Activated naive CD4-positive, alpha-beta T cell treated with anti-CD3 and anti-CD28 coated beads, Interleukin-2, amount 10 ng/mL, durations not matched to agents 7 days and 5 days (primary cell): Measurements from ENCODE around the gene BCAR1.

Experiments used
- CTCF ChIA-PET: fragments of 350-600 bp; sonication (Branson Sonifier 250); formaldehyde crosslinking; loops from one replicate; lab custom pipeline; 2021; ENCODE audit warnings: antibody characterized with exemption; lab: Charles Lee
- DNase-seq: peaks from one replicate; pipeline ENCODE4 v3.0.0-alpha.2; 2020
- H3K27ac Mint-ChIP-seq: one replicate; pipeline ENCODE4 v1.8.0; 2021; ENCODE audit warnings: mild to moderate bottlenecking, moderate library complexity, mixed read lengths
- H3K27me3 Mint-ChIP-seq: one replicate; pipeline ENCODE4 v1.8.0; 2021; ENCODE audit warnings: mild to moderate bottlenecking, mixed read lengths
- H3K36me3 Mint-ChIP-seq: one replicate; pipeline ENCODE4 v1.8.0; 2021; ENCODE audit warnings: mixed read lengths
- H3K4me1 Mint-ChIP-seq: one replicate; pipeline ENCODE4 v1.8.0; 2021; ENCODE audit warnings: mixed read lengths
- H3K4me3 Mint-ChIP-seq: one replicate; pipeline ENCODE4 v1.8.0; 2021; ENCODE audit warnings: mild to moderate bottlenecking, moderate library complexity, mixed read lengths
- H3K9me3 Mint-ChIP-seq: one replicate; pipeline ENCODE4 v1.8.0; 2021; ENCODE audit warnings: mixed read lengths

The BCAR1 gene

DNA sequence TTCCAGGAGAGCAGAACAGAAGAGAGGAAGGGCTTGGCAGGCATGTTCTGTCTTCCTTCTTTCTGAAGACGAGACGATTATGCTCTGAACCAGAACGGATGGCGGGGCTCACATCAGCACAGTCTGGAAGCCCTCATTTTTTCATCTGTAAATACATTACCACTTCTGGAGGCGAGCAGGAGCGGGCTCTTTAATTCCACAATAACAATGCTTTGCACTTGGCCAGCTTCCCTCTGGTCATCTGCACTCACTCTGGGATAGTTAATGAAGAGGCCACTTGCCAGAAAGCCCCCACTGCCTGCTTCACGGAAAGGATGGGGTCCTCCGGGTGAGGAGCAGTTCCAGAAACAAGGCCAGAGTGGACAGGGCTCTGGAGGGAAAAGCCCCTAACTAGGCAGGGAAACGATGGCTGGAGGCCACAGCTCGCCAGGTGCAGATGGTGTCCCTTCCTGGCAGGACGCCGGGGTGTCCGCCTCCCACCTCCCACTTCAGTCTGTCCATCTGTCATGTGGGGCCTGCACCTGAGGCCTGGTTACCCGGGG is 13.1 kb upstream of the BCAR1 start:
- CTCF ChIA-PET, result no interaction called here
- Mint-ChIP-seq H3K36me3 (no peaks in the 10 kb centered on the region), H3K27ac (no peak overlapping the region), H3K9me3 (no peaks in the 10 kb centered on the region), H3K4me3 (no peak overlapping the region), H3K4me1 (peaks cover 2% of the 10 kb centered on the region), H3K27me3 (peaks cover 94% of the 10 kb centered on the region)
- DNase-seq, result no peak

DNA sequence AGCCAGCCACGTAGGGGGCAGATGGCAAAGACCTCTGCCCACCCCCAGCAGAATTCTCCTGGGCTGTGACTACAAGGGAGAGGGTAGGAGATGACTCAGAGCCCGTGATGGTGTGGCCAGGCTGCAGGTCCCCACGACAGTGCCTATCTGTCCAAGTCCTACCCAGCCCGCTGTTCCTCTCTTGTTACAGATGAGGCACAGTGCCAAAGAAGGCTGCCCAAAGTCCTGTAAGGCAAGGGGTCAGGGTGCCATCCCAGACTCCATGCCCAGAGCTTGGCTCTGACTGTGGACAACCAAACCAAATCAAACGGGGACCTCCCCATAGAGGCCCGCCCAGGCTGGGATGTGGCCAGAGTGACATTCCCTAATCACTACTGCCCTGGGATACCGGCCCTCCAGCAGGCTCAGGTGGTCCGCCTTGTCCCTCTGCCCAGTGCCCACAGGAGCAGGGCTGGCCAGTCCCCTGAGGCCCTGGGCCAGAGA is 12.6 kb upstream of the BCAR1 start:
- peaks cover 2% of the 10 kb centered on the region for H3K4me1 Mint-ChIP-seq
- no peaks in the 10 kb centered on the region for H3K9me3 Mint-ChIP-seq
- H3K36me3 Mint-ChIP-seq, result no peaks in the 10 kb centered on the region
- DNase-seq, result no peak
- no peak overlapping the region for H3K4me3 Mint-ChIP-seq
- CTCF ChIA-PET, result no interaction called here
- H3K27me3 Mint-ChIP-seq, result peaks cover 91% of the 10 kb centered on the region
- H3K27ac Mint-ChIP-seq, result no peak overlapping the region

DNA sequence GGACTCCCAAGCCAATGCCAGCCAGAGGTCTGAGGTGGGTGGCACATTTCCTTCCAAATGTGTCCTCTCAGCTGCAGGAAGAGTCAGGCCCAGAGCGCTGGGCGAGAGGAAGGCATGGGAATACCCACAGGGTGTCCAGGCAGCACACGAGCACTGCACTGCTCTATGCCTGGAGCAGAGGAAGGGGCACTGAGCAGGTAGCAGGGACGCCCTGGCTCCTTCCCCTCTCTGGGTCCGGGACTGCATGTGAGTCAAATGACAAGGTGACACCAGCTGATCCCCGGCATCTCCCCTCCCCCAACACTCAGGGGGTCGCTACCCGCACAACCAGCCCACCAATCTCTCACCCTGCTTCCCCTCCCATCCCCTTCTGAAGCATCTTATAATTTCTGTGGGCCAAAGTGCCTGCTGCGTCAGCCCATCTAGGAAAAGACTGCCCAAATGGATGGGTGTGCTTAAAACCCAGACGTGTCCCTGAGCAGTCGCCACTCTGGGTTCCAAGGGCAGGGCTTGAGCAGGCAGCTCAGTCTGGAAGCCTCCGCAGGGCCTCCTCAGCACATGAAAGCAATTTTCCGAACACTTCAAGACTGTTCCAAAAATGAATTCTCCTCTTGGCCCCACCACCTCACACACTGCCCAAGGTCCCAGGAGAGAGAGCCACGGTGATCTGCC is 12.0 kb upstream of the BCAR1 start:
- Mint-ChIP-seq H3K27me3 (peaks cover 91% of the 10 kb centered on the region), H3K36me3 (no peaks in the 10 kb centered on the region), H3K27ac (no peak overlapping the region), H3K9me3 (no peaks in the 10 kb centered on the region), H3K4me1 (peaks cover 2% of the 10 kb centered on the region), H3K4me3 (no peak overlapping the region)
- DNase-seq, result no peak
- CTCF ChIA-PET, result no interaction called here

DNA sequence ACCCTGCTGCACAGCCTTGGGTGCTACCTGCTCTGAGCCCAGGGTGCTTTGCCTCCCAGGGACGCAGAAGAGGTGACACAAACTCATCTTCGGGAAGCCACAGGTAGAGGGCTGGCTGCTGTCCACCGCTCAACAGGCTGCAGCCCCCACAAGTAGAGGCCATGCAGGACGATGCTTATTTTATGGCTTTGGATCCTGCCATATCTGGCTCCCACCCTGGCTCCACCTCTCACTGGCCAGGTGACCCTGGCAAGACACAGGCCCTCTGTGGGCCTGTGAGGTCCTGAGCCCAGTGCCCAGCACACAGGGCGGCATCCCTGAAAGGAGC is 11.3 kb upstream of the BCAR1 start:
- H3K27me3 Mint-ChIP-seq, result peaks cover 91% of the 10 kb centered on the region
- no peaks in the 10 kb centered on the region for H3K36me3 Mint-ChIP-seq
- no peak overlapping the region for H3K27ac Mint-ChIP-seq
- CTCF ChIA-PET, result no interaction called here
- no peaks in the 10 kb centered on the region for H3K9me3 Mint-ChIP-seq
- no peak for DNase-seq
- H3K4me1 Mint-ChIP-seq, result peaks cover 2% of the 10 kb centered on the region
- H3K4me3 Mint-ChIP-seq, result no peak overlapping the region

DNA sequence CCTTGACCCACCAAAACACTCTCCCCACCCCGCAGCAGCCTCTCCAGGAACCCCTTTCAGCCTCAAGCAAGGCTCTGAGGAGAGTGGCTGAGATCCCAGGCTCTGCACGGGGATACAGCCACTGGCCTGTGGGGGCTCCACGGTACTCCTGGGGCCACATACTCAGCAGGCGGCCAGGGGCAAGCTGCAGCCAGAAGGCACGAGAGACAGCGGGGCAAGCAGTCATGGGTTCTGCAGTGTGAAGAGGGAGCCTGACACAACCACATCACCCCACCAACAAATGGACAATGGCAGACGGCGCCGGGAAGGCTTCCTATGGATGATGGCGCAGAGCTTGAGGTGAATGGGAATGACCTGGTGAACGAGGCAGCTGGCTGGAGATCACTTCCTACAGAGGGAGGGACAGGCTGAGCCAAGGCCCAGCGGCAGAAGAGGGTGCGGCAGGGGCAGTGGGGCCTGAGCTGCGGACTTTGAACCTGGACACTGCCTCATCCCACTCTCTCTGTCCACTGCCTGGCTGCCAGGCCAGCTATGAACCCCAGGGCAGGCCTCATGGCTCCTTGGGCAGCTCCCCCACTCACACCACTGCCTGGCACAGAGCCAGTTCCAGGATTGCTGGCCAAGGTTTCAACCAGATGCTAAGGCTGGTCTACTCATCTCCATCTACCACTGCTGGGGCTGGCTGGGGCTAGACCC is 10.8 kb upstream of the BCAR1 start:
- Mint-ChIP-seq H3K4me1 (peaks cover 2% of the 10 kb centered on the region), H3K9me3 (no peaks in the 10 kb centered on the region), H3K36me3 (no peaks in the 10 kb centered on the region), H3K4me3 (no peak overlapping the region), H3K27ac (no peak overlapping the region), H3K27me3 (peaks cover 91% of the 10 kb centered on the region)
- CTCF ChIA-PET, result interaction anchor here (1.0 kb wide), 1 partner anchor 28 kb away, joined by 3 read pairs; no protein-coding TSS in a partner anchor
- no peak for DNase-seq

DNA sequence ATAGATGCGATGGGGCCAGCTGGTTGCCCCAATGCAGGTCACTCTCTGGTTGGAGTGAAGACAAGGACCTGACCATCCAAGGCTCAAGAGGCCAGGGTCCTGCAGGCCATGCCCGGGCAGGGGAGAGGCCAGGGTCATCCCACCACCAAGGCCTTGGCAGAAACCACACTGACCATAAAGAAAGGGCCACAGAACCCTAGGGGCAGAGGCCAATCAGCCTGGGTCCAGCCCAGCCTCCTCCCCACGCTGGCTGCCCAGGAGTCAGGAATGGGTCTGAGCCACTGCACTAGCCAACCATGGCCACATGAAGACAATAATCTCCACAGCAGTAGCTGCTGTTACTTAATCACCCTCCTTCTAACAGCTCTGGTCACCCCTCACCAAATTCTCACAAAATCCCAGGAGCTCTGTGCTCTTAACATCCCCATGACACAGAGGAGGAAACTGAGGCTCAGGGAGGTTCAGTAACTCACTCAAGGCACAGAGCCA is 10.2 kb upstream of the BCAR1 start:
- no peaks in the 10 kb centered on the region for H3K36me3 Mint-ChIP-seq
- H3K27me3 Mint-ChIP-seq, result peaks cover 91% of the 10 kb centered on the region
- H3K4me1 Mint-ChIP-seq, result peaks cover 2% of the 10 kb centered on the region
- CTCF ChIA-PET, result interaction anchor here (1.0 kb wide), 1 partner anchor 28 kb away, joined by 3 read pairs; no protein-coding TSS in a partner anchor
- no peak for DNase-seq
- no peaks in the 10 kb centered on the region for H3K9me3 Mint-ChIP-seq
- no peak overlapping the region for H3K4me3 Mint-ChIP-seq
- no peak overlapping the region for H3K27ac Mint-ChIP-seq

DNA sequence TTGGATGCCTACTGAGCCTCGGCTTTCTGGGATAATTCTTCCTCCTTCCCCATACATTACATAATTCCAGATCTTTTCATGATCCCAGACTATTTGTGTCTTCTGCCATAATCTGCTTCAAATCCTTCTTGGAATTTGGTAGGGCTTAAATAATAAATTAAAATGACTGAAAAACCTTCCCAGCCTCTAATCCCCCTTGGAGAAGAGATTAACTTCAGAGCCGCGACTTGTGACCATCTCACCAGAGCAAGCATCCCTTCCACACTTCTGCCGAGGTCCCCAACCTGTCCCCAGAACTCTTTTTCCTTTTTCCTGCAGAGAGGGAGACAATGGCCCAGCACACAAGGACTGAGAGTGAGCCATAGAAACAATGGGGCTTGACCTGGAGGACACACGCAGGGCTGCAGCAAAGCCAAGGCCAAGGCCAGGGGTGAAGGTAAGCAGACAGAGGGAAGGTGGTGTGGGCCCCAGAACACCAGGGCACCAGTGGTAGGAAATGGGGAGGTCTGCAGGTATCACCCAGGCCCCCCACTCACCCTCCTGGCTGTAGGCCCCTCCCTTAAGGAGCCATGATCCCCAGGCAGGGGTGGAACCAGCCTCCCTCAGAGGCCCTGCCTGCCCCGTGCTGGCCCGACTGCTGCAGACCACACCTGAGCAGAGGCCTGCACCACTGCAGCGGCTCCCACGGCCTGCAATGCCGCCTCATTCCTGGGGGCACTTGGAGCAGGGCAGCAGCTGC is 9.6 kb upstream of the BCAR1 start:
- Mint-ChIP-seq H3K9me3 (no peaks in the 10 kb centered on the region), H3K4me3 (no peak overlapping the region), H3K4me1 (no peaks in the 10 kb centered on the region), H3K27me3 (peaks cover 91% of the 10 kb centered on the region), H3K36me3 (no peaks in the 10 kb centered on the region), H3K27ac (no peak overlapping the region)
- DNase-seq, result no peak
- CTCF ChIA-PET, result interaction anchor here (1.0 kb wide), 1 partner anchor 28 kb away, joined by 3 read pairs; no protein-coding TSS in a partner anchor

DNA sequence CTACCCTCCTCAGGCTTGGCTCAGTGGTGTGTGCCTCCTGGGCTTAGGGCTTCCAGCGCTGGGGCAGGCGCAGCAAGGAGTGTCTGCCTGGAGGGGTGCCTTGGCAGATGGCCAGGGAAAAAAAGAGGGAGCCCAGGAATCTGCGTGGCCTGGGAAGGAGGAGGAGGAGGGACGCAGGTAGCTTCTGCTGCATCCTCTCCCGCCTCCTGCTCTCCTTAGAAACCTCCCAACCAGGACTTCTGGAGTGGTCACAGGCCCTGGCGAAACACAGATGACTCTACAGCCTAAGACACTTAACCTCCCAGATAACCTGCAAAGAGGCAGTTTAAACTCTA is 7.3 kb upstream of the BCAR1 start:
- Mint-ChIP-seq H3K36me3 (no peaks in the 10 kb centered on the region), H3K27me3 (peaks cover 93% of the 10 kb centered on the region), H3K4me3 (no peak overlapping the region), H3K9me3 (no peaks in the 10 kb centered on the region), H3K27ac (no peak overlapping the region), H3K4me1 (no peaks in the 10 kb centered on the region)
- no peak for DNase-seq
- CTCF ChIA-PET, result no interaction called here

DNA sequence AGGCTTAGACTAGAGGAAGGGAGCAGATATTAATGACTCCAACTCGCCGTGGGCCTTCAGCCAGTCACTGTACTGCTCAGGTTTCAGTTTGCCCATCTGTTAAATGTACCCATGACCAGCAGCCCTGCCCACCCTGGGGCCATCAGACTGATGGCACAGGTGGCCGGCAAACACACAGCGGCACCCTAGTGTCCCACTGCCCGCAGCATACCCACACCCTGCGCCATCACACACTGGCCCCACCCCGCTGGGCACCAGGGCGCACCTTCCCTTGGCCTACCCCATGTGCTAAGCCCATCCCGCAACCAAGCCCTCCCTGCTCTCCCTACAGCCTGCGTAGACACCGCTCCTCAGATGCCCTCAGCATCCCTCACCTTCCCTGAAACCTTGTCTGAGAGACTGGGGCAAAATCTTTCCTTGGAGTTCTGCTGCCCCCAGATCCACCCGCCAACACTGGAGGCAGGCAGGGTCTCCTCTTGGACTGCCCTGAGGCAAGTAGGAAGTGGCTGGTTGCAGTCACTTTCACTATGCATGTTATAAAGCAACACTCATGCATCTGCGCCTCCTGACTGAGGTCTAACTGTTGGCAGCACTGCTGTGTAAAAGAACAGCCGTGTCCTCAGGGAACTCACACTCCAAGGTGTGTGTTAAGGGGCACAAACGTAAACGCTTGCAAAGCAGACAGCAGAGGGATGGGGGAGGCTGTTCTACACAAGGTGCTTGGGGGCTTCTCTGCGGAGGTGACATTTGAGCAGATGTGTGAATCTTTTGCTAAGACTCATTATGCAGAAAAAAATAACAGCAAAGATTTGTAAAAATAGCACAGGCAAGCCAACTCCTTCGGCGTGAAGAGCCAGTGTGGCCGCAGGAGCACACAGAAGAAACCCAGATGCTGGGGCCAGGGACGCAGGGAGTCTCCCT is 6.7 kb upstream of the BCAR1 start:
- peaks cover 93% of the 10 kb centered on the region for H3K27me3 Mint-ChIP-seq
- H3K4me3 Mint-ChIP-seq, result no peak overlapping the region
- H3K36me3 Mint-ChIP-seq, result no peaks in the 10 kb centered on the region
- H3K4me1 Mint-ChIP-seq, result no peaks in the 10 kb centered on the region
- H3K27ac Mint-ChIP-seq, result no peak overlapping the region
- DNase-seq, result no peak
- H3K9me3 Mint-ChIP-seq, result no peaks in the 10 kb centered on the region
- CTCF ChIA-PET, result no interaction called here

DNA sequence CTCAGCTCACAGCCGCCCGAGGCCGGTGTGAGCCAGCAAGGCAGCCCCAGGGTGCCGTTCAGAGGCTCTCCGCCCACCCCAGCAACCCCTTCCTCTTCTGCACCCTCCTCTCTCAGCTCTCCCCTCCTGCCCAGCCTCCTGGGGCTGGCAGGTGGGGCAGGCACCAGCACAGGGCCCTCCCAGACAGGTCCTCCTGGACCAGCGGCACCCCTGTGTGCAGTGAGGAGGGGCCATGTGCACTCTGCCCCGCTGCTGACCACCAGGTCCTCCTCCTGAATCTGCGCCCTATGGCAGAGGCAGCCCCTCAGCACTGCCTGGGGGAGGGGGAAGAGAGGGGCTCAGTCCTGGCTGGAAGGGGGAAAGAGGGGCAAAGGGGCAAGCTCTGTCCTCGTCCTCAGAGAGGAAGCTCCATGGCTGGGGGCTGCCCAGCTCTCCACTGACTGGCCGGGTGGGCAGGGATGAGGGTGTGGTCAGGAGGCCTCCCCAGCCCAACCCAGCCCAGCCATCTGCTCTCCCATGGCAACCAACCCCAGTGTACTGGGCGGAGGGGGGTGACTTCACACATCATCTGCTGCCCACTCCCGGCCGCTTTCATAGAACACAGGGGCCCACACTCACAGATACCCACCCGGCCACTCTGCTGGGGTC is 5.4 kb upstream of the BCAR1 start:
- CTCF ChIA-PET, result no interaction called here
- no peak overlapping the region for H3K27ac Mint-ChIP-seq
- DNase-seq, result peak; percentile 10
- no peak overlapping the region for H3K4me3 Mint-ChIP-seq
- H3K9me3 Mint-ChIP-seq, result no peaks in the 10 kb centered on the region
- H3K27me3 Mint-ChIP-seq, result peaks cover 93% of the 10 kb centered on the region
- H3K36me3 Mint-ChIP-seq, result no peaks in the 10 kb centered on the region
- H3K4me1 Mint-ChIP-seq, result peaks cover 5% of the 10 kb centered on the region

DNA sequence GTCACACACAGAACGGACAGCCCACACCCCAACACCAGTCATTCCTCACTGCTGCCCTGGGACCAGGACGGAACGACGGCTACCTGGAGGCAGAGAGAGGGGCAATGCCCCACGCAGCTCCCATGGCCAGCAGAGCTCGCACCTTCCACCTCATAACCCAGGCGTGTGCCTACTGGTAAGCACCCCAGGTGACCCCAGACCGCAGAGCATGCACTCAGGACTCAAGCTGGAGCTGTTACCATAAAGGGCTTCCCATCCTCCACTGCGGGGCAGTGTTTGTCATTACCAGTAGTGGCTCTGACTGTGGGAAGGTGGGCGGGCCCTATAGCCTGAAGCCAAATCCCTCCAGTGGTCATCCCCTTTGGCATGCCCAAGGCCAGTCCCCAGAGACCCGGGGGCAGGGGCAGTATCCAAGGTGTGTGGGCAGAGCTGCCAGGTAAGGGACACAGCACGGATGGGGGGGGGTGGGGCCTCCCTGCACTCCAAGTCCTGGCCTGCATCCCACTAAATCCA is 4.7 kb upstream of the BCAR1 start:
- Mint-ChIP-seq H3K27me3 (peaks cover 92% of the 10 kb centered on the region), H3K36me3 (no peaks in the 10 kb centered on the region), H3K4me3 (no peak overlapping the region), H3K27ac (no peak overlapping the region), H3K4me1 (peaks cover 6% of the 10 kb centered on the region), H3K9me3 (no peaks in the 10 kb centered on the region)
- DNase-seq, result no peak
- CTCF ChIA-PET, result interaction anchor here (1.8 kb wide), 1 partner anchor 12 kb away, joined by 3 read pairs; no protein-coding TSS in a partner anchor

DNA sequence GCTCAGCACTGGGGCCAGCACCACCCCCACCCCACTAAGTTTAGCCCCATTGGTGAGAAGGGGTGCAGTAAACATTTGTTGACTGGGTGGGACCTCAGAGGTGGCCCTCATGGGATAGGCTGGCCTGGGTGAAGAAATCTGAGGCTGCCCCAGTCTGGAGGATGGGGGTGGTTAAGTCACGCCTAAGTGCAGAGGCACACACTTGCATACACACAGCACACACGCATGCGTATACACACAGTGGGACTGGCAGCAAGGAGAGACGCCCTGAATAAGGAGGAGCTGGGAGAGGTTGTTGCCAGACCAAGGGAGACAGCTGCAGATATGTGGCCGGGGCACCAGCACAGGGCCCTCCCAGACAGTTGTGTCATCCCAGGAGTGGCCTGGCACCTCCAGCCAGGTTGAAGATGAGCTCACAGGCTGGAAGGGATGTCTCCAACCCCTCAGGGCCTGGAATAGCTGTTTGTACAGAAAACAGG is 3.0 kb upstream of the BCAR1 start:
- no peak overlapping the region for H3K27ac Mint-ChIP-seq
- DNase-seq, result no peak
- H3K4me1 Mint-ChIP-seq, result peaks cover 10% of the 10 kb centered on the region
- no peaks in the 10 kb centered on the region for H3K9me3 Mint-ChIP-seq
- no peaks in the 10 kb centered on the region for H3K36me3 Mint-ChIP-seq
- CTCF ChIA-PET, result interaction anchor here (0.9 kb wide), 1 partner anchor 131 kb away, joined by 3 read pairs; no protein-coding TSS in a partner anchor
- no peak overlapping the region for H3K4me3 Mint-ChIP-seq
- peaks cover 97% of the 10 kb centered on the region for H3K27me3 Mint-ChIP-seq
